GM21717 (cell line): ENCODE data around the gene SPACA5.
A peak's percentile ranks its signal among the peaks of the same experiment; 100 is the strongest.
"Not testable (repeated sequence)": the region's sequence is repeated elsewhere in the genome, so short reads cannot be mapped to it uniquely, and the experiment has no call there.

Source experiments
- ATAC-seq: cut with Tn5 transposase; IDR thresholded peaks from one replicate; pipeline ENCODE4 v1.9.1; 2021; ENCODE audit warnings: mild to moderate bottlenecking, moderate library complexity; ENCODE audit not compliant: unreplicated experiment

SPACA5 gene

DNA sequence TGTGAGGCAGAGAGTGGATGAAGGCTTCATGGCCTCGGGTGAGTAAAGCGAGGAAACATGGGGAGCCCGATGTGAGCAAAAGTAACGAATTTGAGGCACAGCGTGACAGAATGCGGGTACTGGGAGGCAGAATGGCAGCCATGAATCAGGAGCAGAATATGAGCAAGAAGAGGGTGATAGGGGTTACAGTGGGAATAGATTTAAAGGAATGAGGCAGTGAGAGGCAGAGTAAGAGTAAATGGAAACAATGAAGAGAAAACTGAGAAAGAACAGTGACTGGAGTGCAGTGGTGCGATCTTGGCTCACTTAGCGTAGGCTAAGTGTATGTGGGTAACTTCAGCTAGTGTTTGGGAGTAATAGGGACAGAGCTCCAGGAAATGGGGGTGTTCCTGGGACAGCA lies at the start of gene SPACA5:
SPACA5 (plus strand) TSS at position 301 of the 400 bp plus-strand sequence. CDS start 815 bp downstream, outside the sequence.
- ATAC-seq, result not testable (repeated sequence)

GRCh38 chrX:47958206-47958605 lies 48.6 kb upstream of the SPACA5 start:
- not testable (repeated sequence) for ATAC-seq

- no peak for ATAC-seq
Observed at GRCh38 chrX:47958761-47959342, 47.9 kb upstream of the SPACA5 start.

- ATAC-seq, result no peak
Observed at GRCh38 chrX:47960406-47960805, 46.4 kb upstream of the SPACA5 start.

- not testable (repeated sequence) for ATAC-seq
Observed at GRCh38 chrX:47961830-47962229, 45.0 kb upstream of the SPACA5 start.

- not testable (repeated sequence) for ATAC-seq
Observed at GRCh38 chrX:47965526-47965925, 41.3 kb upstream of the SPACA5 start.

DNA sequence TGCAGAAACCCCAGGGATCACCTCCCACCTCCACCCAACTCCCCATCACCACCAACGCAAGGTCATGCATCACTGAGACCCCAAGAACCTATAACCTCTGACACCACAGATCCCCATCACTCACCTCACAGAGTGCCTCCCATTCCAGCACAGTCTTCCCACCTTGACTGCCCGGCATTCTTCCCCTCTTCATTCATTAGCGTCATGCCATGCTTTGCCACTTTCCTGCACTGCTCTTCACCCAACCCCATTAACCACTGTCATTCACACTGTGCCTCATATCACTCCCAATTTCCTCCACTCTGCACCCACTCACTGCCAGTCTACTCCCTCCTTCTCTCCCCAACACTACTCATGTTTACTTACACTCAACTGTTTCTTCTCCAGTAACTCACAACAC lies 33.6 kb upstream of the SPACA5 start:
- no peak for ATAC-seq

DNA sequence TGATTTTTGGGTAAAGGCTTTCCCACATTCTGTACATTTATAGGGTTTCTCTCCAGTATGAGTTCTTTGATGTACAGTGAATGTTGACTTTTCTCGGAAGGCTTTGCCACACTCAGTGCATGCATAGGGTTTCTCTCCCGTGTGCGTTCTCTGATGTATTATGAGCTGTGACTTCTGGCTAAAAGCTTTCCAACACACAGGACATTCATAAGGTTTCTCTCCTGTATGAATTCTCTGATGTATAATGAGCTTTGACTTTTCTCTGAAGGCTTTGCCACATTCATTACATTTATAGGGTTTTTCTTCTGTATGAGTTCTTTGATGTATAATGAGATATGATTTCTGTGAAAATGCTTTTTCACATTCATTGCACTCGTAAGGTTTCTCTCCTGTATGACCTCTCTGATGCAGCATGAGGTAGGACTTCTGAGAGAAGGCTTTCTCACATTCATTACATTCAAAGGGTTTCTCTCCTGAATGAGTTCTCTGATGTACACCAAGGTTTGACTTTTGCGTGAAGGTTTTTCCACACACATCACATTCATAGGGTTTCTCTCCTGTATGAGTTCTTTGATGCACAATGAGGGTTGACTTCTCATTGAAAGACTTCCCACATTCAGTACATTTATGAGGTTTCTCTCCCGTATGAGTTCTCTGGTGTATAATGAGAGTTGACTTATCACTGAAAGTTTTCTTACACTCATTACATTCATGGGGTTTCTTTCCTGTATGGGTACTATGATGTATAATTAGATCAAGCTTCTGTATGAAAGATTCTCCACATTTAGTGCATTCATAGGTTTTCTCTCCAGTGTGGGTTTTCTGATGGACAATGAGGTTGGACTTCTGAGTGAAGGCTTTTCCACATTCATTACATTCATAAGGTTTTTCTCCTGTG lies 30.3 kb upstream of the SPACA5 start:
- no peak for ATAC-seq

GRCh38 chrX:47991263-47992094 lies 15.3 kb upstream of the SPACA5 start:
- no peak for ATAC-seq

DNA sequence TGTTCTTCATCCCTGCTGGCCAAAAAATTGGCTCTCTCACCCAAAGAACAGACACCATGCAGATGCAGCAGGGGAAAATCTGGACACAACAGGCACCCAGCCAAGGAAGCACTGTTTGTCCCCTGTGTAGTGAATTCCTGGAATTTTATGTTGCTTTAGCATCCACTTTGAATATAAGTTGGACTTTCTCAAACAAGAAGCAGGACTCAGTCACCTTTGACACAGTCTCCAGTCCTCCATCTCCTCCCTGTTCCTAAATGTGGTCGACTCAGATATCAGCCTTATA lies 14.8 kb upstream of the SPACA5 start:
- no peak for ATAC-seq

- ATAC-seq, result no peak
Observed at GRCh38 chrX:47992669-47993068, 14.1 kb upstream of the SPACA5 start.

- no peak for ATAC-seq
Observed at GRCh38 chrX:48001260-48001659, 5.5 kb upstream of the SPACA5 start.

- no peak for ATAC-seq
Observed at GRCh38 chrX:48002319-48002718, 4.5 kb upstream of the SPACA5 start.

DNA sequence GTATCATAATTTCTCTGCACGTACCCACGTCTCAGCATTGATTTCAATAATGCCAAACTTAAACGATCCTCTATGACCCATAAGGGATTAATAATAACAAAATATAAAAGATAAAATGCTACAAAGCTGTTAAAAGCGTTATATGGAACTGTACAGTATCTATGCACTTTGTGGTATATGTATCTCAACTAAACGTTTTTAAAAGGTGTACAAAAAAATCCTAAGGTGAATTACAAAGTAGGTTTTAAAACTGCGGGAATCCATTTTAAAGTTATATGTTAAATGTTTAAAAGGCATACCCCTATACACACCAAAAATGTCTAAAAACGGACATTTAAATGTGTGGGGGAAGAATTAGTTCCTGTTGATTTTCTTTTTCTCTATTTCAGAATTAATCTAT lies 3.9 kb upstream of the SPACA5 start:
- no peak for ATAC-seq

- peak; percentile 14 for ATAC-seq
Observed at GRCh38 chrX:48003367-48003757, 3.4 kb upstream of the SPACA5 start.

- peak; percentile 89 for ATAC-seq
Observed at GRCh38 chrX:48003758-48004457, 2.9 kb upstream of the SPACA5 start, which contains the start of gene ZNF182. ZNF182 (minus strand) TSS chrX:48003989; CDS start chrX:48002609, 1,380 bp downstream.

GRCh38 chrX:48009445-48009960 lies 2.7 kb downstream of the SPACA5 start:
- not testable (repeated sequence) for ATAC-seq

- ATAC-seq, result not testable (repeated sequence)
Observed at GRCh38 chrX:48016583-48017310, 10.0 kb downstream of the SPACA5 start.

DNA sequence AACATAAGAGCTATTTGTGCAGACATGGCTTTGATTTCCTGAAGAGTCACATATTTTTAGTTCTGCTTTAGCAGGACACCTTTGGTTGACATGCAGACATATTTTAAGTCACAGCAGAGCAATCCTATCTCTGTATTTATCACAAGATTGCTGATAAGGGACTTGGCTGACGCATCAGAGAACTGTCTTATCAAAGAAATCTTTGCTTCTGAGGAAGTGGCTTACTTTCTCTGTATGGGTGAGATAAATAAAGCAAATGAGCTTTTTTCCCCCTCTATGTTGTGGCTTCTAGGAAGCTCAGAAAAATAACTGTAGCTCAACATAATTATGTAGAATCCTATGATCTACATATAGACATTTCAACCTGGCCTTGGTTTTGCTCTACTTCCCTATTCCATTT lies 13.1 kb downstream of the SPACA5 start:
- ATAC-seq, result not testable (repeated sequence)

DNA sequence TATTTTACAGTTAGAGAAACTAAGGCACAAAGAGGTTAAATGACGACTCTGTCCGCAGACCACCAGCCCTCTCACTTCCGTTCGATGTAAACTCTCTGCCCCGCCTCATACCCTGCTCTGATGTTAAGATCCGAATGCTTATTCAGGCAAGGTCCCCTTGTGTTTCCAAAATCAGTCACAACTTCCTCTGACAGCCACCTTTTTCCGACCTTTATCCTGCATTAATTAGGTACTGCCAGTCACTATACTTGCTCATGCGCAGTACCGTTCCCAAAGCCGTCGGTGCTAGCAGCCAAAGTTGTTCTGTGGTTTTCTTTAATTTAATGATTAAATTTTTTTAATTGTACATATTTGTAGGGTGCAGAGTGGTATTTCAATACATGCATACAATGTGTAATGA lies 13.7 kb downstream of the SPACA5 start:
- not testable (repeated sequence) for ATAC-seq
